HCT116 (cell line): ENCODE measurements around the gene PLD1. TPM values are rescaled to one million over a fixed set of nuclear protein-coding genes. Genes with fewer than 3 reads are reported as not detected.

Source experiments
- ATAC-seq: fragments of 200-7000 bp; cut with Tn5 transposase; 2 replicates; pipeline ENCODE4 v1.9.1; 2020; ENCODE audit warnings: mild to moderate bottlenecking, moderate library complexity
- BruUV-seq: library from RNA; stranded (reverse); fragments of 400-500 nt; replicated peaks from 2 replicates; lab custom pipeline; 2021; lab: Mats Ljungman, UMichigan
- CTCF ChIA-PET: fragments of 300-600 bp; sonication (Branson Sonifier 250); formaldehyde crosslinking; loops from one replicate; lab custom pipeline; 2021; ENCODE audit warnings: antibody characterized with exemption; lab: Charles Lee
- POLR2A ChIA-PET: fragments of 300-600, 350-600 bp; sonication (Branson Sonifier 250); formaldehyde crosslinking; loops from one replicate; lab custom pipeline; 2021; ENCODE audit warnings: antibody characterized with exemption; lab: Charles Lee
- RAD21 ChIA-PET, 2 experiments: fragments of 300-600 bp; sonication (Branson Sonifier 250); formaldehyde crosslinking; loops; one replicate each; lab custom pipeline; 2023; ENCODE audit warnings: low total read pairs in 2 of 2; ENCODE audit not compliant: uncharacterized antibody in 2 of 2, unreplicated experiment in 2 of 2, low non-redundant PET in 1 of 2; lab: Charles Lee
- DNase-seq: peaks from one replicate; pipeline ENCODE4 v3.0.0-alpha.2; 2010; ENCODE audit warnings: low read depth, low spot score
- H2AFZ ChIP-seq: fragments of 200-600 bp; shearing (Covaris generic), sonication (generic); 2 replicates; pipeline ENCODE4 v1.6.1; 2017; ENCODE audit warnings: low read depth, mixed run types, mixed read lengths, antibody characterized with exemption, low read length; ENCODE audit not compliant: poor library complexity, severe bottlenecking
- H3K27ac ChIP-seq: 2 replicates; pipeline ENCODE4 v1.5.1; 2012; ENCODE audit warnings: low read depth, low read length
- H3K27me3 ChIP-seq: fragments of 200-600 bp; sonication (generic); 2 replicates; pipeline ENCODE4 v1.6.1; 2016; ENCODE audit warnings: mixed run types, low read length, mixed read lengths; ENCODE audit not compliant: insufficient read depth
- H3K36me3 ChIP-seq, 2 experiments: fragments of 200-500 bp in 1 of 2; fragments of 200-600 bp in 1 of 2; sonication (Bioruptor generic) in 1 of 2; sonication (generic) in 1 of 2; 2 replicates each; pipeline versions ENCODE4 v1.5.1 to v1.6.1; 2014 to 2016; ENCODE audit warnings: low read length in 2 of 2, inconsistent platforms in 1 of 2, mixed read lengths in 1 of 2, mixed run types in 1 of 2; ENCODE audit not compliant: insufficient read depth in 2 of 2, control insufficient read depth in 1 of 2
- H3K4me1 ChIP-seq, 2 experiments: fragments of 200-600 bp in 1 of 2; sonication (generic) in 1 of 2; 2 replicates each; pipeline versions ENCODE4 v1.5.1 to v1.6.1; 2012 to 2017; ENCODE audit warnings: low read length in 2 of 2, inconsistent platforms in 1 of 2, mild to moderate bottlenecking in 1 of 2, mixed read lengths in 1 of 2, mixed run types in 1 of 2, moderate library complexity in 1 of 2; ENCODE audit not compliant: insufficient read depth in 2 of 2, control insufficient read depth in 1 of 2
- H3K4me2 ChIP-seq: fragments of 200-600 bp; sonication (generic); 2 replicates; pipeline ENCODE4 v1.6.1; 2017; ENCODE audit warnings: mixed run types, low read length, mixed read lengths
- H3K4me3 ChIP-seq, 2 experiments: fragments of 200-600 bp in 1 of 2; sonication (generic) in 1 of 2; replicated peaks in 1 of 2; 2 replicates each; pipeline ENCODE4 v1.5.1; 2011 to 2016; ENCODE audit warnings: low read length in 2 of 2, control low read depth in 1 of 2, low read depth in 1 of 2, mild to moderate bottlenecking in 1 of 2, mixed read lengths in 1 of 2, mixed run types in 1 of 2
- H3K79me2 ChIP-seq: fragments of 200-600 bp; sonication (generic); 2 replicates; pipeline ENCODE4 v1.6.1; 2017; ENCODE audit warnings: mild to moderate bottlenecking, mixed run types, low read length, moderate library complexity, mixed read lengths; ENCODE audit not compliant: insufficient read depth
- H3K9ac ChIP-seq: fragments of 200-600 bp; sonication (generic); 2 replicates; pipeline ENCODE4 v1.6.1; 2016; ENCODE audit warnings: low read length, mixed read lengths
- H3K9me2 ChIP-seq: fragments of 200-600 bp; sonication (generic), shearing (Covaris generic); 2 replicates; pipeline ENCODE4 v1.6.1; 2017; ENCODE audit warnings: mixed run types, mild to moderate bottlenecking, moderate library complexity; ENCODE audit not compliant: insufficient read depth
- H3K9me3 ChIP-seq, 2 experiments: fragments of 200-500 bp in 1 of 2; fragments of 200-600 bp in 1 of 2; sonication (Bioruptor generic) in 1 of 2; sonication (generic) in 1 of 2; 2 replicates each; pipeline ENCODE4 v1.6.1; 2014 to 2017; ENCODE audit warnings: low read length in 2 of 2, mixed read lengths in 2 of 2, inconsistent platforms in 1 of 2, low read depth in 1 of 2, mild to moderate bottlenecking in 1 of 2, mixed run types in 1 of 2, moderate library complexity in 1 of 2; ENCODE audit not compliant: control insufficient read depth in 1 of 2, insufficient read depth in 1 of 2
- H4K20me1 ChIP-seq: fragments of 200-600 bp; sonication (generic), shearing (Covaris generic); 2 replicates; pipeline ENCODE4 v1.6.1; 2017; ENCODE audit warnings: mixed run types, mild to moderate bottlenecking, moderate library complexity; ENCODE audit not compliant: insufficient read depth
- ATF3 ChIP-seq: IDR thresholded peaks from 2 replicates; pipeline ENCODE4 v1.6.1; 2012
- CEBPB ChIP-seq: IDR thresholded peaks from 2 replicates; pipeline ENCODE4 v1.6.1; 2012; ENCODE audit warnings: low read depth
- CTCF ChIP-seq, 3 experiments: fragments of 200-600 bp in 1 of 3; sonication (generic) in 1 of 3; IDR thresholded peaks in 2 of 3; conservative IDR thresholded peaks in 1 of 3; 2 replicates each; pipeline ENCODE4 v1.5.1; 2012 to 2017; ENCODE audit warnings: low read depth in 2 of 3, low read length in 2 of 3, antibody characterized with exemption in 1 of 3, borderline replicate concordance in 1 of 3, control low read depth in 1 of 3, mild to moderate bottlenecking in 1 of 3, mixed read lengths in 1 of 3, mixed run types in 1 of 3, moderate library complexity in 1 of 3; ENCODE audit not compliant: insufficient read depth in 1 of 3
- EGR1 ChIP-seq: IDR thresholded peaks from 2 replicates; pipeline ENCODE4 v1.6.1; 2012; ENCODE audit warnings: low read depth
- EZH2 ChIP-seq: fragments of 200-600 bp; sonication (generic); IDR thresholded peaks from 2 replicates; pipeline ENCODE4 v1.6.1; 2017; ENCODE audit warnings: antibody characterized with exemption, mixed run types
- EZH2phosphoT487 ChIP-seq: fragments of 200-600 bp; IDR thresholded peaks from 2 replicates; pipeline ENCODE4 v1.6.1; 2018; ENCODE audit warnings: antibody characterized with exemption, borderline replicate concordance
- FOSL1 ChIP-seq: IDR thresholded peaks from 2 replicates; pipeline ENCODE4 v1.6.1; 2012; ENCODE audit warnings: low read depth
- JUND ChIP-seq: IDR thresholded peaks from 2 replicates; pipeline ENCODE4 v1.6.1; 2012
- POLR2A ChIP-seq: IDR thresholded peaks from 2 replicates; pipeline ENCODE4 v1.7.0; 2011; ENCODE audit warnings: borderline replicate concordance; ENCODE audit not compliant: insufficient read depth, insufficient read length; ENCODE audit errors: extremely low read depth
- REST ChIP-seq: IDR thresholded peaks from 2 replicates; pipeline ENCODE4 v1.6.1; 2012; ENCODE audit warnings: low read depth
- SIN3A ChIP-seq: IDR thresholded peaks from 2 replicates; pipeline ENCODE4 v1.6.1; 2012; ENCODE audit warnings: low read depth
- SP1 ChIP-seq: IDR thresholded peaks from 2 replicates; pipeline ENCODE4 v1.6.1; 2012; ENCODE audit warnings: low read depth
- SRF ChIP-seq: IDR thresholded peaks from 2 replicates; pipeline ENCODE4 v1.6.1; 2012; ENCODE audit warnings: low read depth
- TCF7L2 ChIP-seq: IDR thresholded peaks from 2 replicates; pipeline ENCODE4 v1.7.0; 2011; ENCODE audit warnings: borderline replicate concordance, inconsistent platforms; ENCODE audit not compliant: insufficient read depth, insufficient read length; ENCODE audit errors: extremely low read depth
- YY1 ChIP-seq: IDR thresholded peaks from 2 replicates; pipeline ENCODE4 v1.6.1; 2011; ENCODE audit warnings: low read length, low read depth, moderate library complexity, mild to moderate bottlenecking; ENCODE audit not compliant: insufficient replicate concordance; ENCODE audit errors: extremely low read depth
- ZBTB33 ChIP-seq: IDR thresholded peaks from 2 replicates; pipeline ENCODE4 v1.6.1; 2011; ENCODE audit warnings: mild to moderate bottlenecking, low read length, moderate library complexity; ENCODE audit not compliant: insufficient replicate concordance; ENCODE audit errors: extremely low read depth
- ZNF274 ChIP-seq: fragments of 200-500 bp; sonication (Bioruptor generic); IDR thresholded peaks from 2 replicates; pipeline ENCODE4 v1.6.1; 2014; ENCODE audit warnings: mild to moderate bottlenecking, low read depth, low read length, inconsistent platforms
- intact Hi-C: fragments of 100-400 bp; cut with micrococcal nuclease; formaldehyde crosslinking; loops from 2 replicates; pipeline ENCODE4 v1.10.0; 2022
- total RNA-seq: library from RNA; stranded (reverse); gene quantifications from one replicate; pipeline ENCODE4 v1.2.1, GENCODE V29; 2021; ENCODE audit not compliant: unreplicated experiment

Gene PLD1
- total RNA-seq, 1 experiment from 2014 or later = 8.4 TPM

- no peaks in the 10 kb centered on the region for H3K79me2 ChIP-seq
- H3K9me3 ChIP-seq = no peaks in the 10 kb centered on the region
- no peak for TF ChIP-seq POLR2A
- TF ChIP-seq CEBPB = no peak
- no peak for TF ChIP-seq EZH2
- TF ChIP-seq ZBTB33 = no peak
- TF ChIP-seq SIN3A = no peak
- TF ChIP-seq ATF3 = no peak
- no peak for TF ChIP-seq JUND
- TF ChIP-seq EGR1 = no peak
- no peak for TF ChIP-seq ZNF274
- no peak for TF ChIP-seq SRF
- no peak for TF ChIP-seq FOSL1
- no peak for TF ChIP-seq SP1
- no peak for TF ChIP-seq CTCF (IDR thresholded peaks at IDR 0.05 in 2 of 3, conservative IDR thresholded peaks at IDR 0.05 in 1 of 3; ENCODE audit: borderline replicate concordance in 1 of 3, insufficient read depth in 1 of 3, low read depth in 2 of 3, low read length in 2 of 3)
- TF ChIP-seq REST = no peak
- TF ChIP-seq EZH2phosphoT487 = no peak
- no peak for TF ChIP-seq YY1
- no peak for TF ChIP-seq TCF7L2
- ChIA-PET POLR2A (no interaction called here), CTCF (no interaction called here), RAD21 (no interaction called here)
- H3K27me3 ChIP-seq = no peaks in the 10 kb centered on the region
- no peak overlapping the region for H3K4me2 ChIP-seq
- H3K9me2 ChIP-seq = no peaks in the 10 kb centered on the region
- no peaks in the 10 kb centered on the region for H3K36me3 ChIP-seq
- no peaks in the 10 kb centered on the region for H4K20me1 ChIP-seq
- H3K27ac ChIP-seq = no peak overlapping the region
- H3K4me3 ChIP-seq = no peak overlapping the region
- no peak overlapping the region for H3K9ac ChIP-seq
- H2AFZ ChIP-seq = no peak overlapping the region
- intact Hi-C loops = no loop called here
- DNase-seq (no peak), ATAC-seq (no peak)
- no TSS peak for BruUV-seq
- H3K4me1 ChIP-seq = no peaks in the 10 kb centered on the region
Measured at GRCh38 chr3:171729452-171730334, 80.6 kb downstream of the PLD1 start.
